Right lung (tissue), 5 donors: Measurements from ENCODE around the gene CRYBA4. TPM values are rescaled to one million over a fixed set of nuclear protein-coding genes. Genes with fewer than 3 reads are reported as not detected.

Source experiments
- polyA plus RNA-seq, 5 donors: library from polyadenylated mRNA; unstranded; fragments of 120-200 nt; gene quantifications; one replicate each; pipeline versions ENCODE4 v1.2.1 to v1.2.3, GENCODE V29; 2013; ENCODE audit warnings: inconsistent platforms in 1 of 5, low replicate concordance in 1 of 5; ENCODE audit not compliant: insufficient read length in 5 of 5, insufficient read depth in 1 of 5

Gene CRYBA4
- polyA plus RNA-seq, 5 donors, result 0.32 to 0.91 (median 0.46) TPM; not detected in 1

Other genes starting within 250 kb of the CRYBA4 start
- gene ASPHD2, start 192.7 kb upstream of the CRYBA4 start, polyA plus RNA-seq, result under 1 TPM; 0.40 to 0.96 (median 0.63) TPM
- gene HPS4, start 138.2 kb upstream of the CRYBA4 start, polyA plus RNA-seq, result 10 to 100 TPM; 24.4 to 38.5 (median 36.4) TPM
- gene SRRD, start 138.1 kb upstream of the CRYBA4 start, polyA plus RNA-seq, result 10 to 100 TPM; 23.4 to 35.2 (median 28.4) TPM
- 10 to 100 TPM; 32.0 to 38.3 (median 34.6) TPM for gene TFIP11, start 109.5 kb upstream of the CRYBA4 start, polyA plus RNA-seq
- gene TPST2, start 31.8 kb upstream of the CRYBA4 start, polyA plus RNA-seq, result 10 to 100 TPM; 20.4 to 30.4 (median 30.0) TPM
- gene CRYBB1, start 3.9 kb upstream of the CRYBA4 start, polyA plus RNA-seq, result 1 to 10 TPM in 2 of 5 donors, under 1 TPM in 3; 0.61 to 1.2 (median 0.99) TPM
- gene MIAT, start 35.6 kb downstream of the CRYBA4 start, polyA plus RNA-seq, result 1 to 10 TPM; 1.8 to 4.4 (median 2.5) TPM